ENCODE data around the gene SUGCT. TPM values are rescaled to one million over a fixed set of nuclear protein-coding genes. Genes with fewer than 3 reads are reported as not detected.
"Not testable (repeated sequence)": the region's sequence is repeated elsewhere in the genome, so short reads cannot be mapped to it uniquely, and the experiment has no call there.

Gene SUGCT
- total RNA-seq, 4 donors from 2014 or later, result 0.83 to 7.1 (median 3.2) TPM

GRCh38 chr7:40649247-40649646 lies 514.4 kb downstream of the SUGCT start:
- WGBS, 2 donors, result 82 to 95% methylated on average over 1 of the region's 1 CpG
- no peaks in the 10 kb centered on the region for H3K9me3 ChIP-seq

GRCh38 chr7:40650903-40651302 lies 516.1 kb downstream of the SUGCT start:
- H3K9me3 ChIP-seq; H3K4me3 ChIP-seq; H3K36me3 ChIP-seq; intact Hi-C loops (cut with DNase I); DNase-seq; H3K4me1 ChIP-seq; H3K27me3 ChIP-seq; H3K27ac ChIP-seq: not testable (repeated sequence)
- WGBS, 2 donors, result 64 to 92% methylated on average over 1 of the region's 1 CpG

More at GRCh38 chr7:40649247-40649646, 514.4 kb downstream of the SUGCT start:
- intact Hi-C loops (cut with DNase I), result no loop called here
- Histone ChIP-seq H3K36me3 (no peaks in the 10 kb centered on the region), H3K27me3 (no peaks in the 10 kb centered on the region), H3K4me1 (no peaks in the 10 kb centered on the region), H3K27ac (no peak overlapping the region), H3K4me3 (no peak overlapping the region)
- no peak for TF ChIP-seq CTCF (IDR thresholded peaks at IDR 0.05)
- no peak for TF ChIP-seq POLR2A (IDR thresholded peaks at IDR 0.05)
- no peak for DNase-seq

GRCh38 chr7:40654171-40654570 lies 519.4 kb downstream of the SUGCT start:
- Histone ChIP-seq H3K27ac (no peak overlapping the region), H3K36me3 (no peaks in the 10 kb centered on the region), H3K27me3 (no peaks in the 10 kb centered on the region), H3K4me1 (no peaks in the 10 kb centered on the region), H3K9me3 (no peaks in the 10 kb centered on the region), H3K4me3 (no peak overlapping the region)
- intact Hi-C loops (cut with DNase I), result no loop called here
- TF ChIP-seq POLR2A (IDR thresholded peaks at IDR 0.05), result no peak
- no peak for DNase-seq
- WGBS, 2 donors, result 55 to 93% methylated on average over 4 of the region's 4 CpGs

GRCh38 chr7:40655426-40655825 lies 520.6 kb downstream of the SUGCT start:
- Histone ChIP-seq H3K36me3 (no peaks in the 10 kb centered on the region), H3K27me3 (no peaks in the 10 kb centered on the region), H3K27ac (no peak overlapping the region), H3K4me1 (no peaks in the 10 kb centered on the region), H3K4me3 (no peak overlapping the region), H3K9me3 (no peaks in the 10 kb centered on the region)
- TF ChIP-seq POLR2A (IDR thresholded peaks at IDR 0.05), result no peak
- no peak for TF ChIP-seq CTCF (IDR thresholded peaks at IDR 0.05)
- intact Hi-C loops (cut with DNase I), result no loop called here
- WGBS, 2 donors, result 92 to 100% methylated on average over 1 of the region's 1 CpG
- DNase-seq, result no peak

GRCh38 chr7:40656349-40656748 lies 521.5 kb downstream of the SUGCT start:
- Histone ChIP-seq H3K4me3 (no peak overlapping the region), H3K36me3 (no peaks in the 10 kb centered on the region), H3K4me1 (no peaks in the 10 kb centered on the region), H3K9me3 (no peaks in the 10 kb centered on the region), H3K27me3 (no peaks in the 10 kb centered on the region), H3K27ac (no peak overlapping the region)
- intact Hi-C loops (cut with DNase I), result no loop called here
- no peak for TF ChIP-seq CTCF (IDR thresholded peaks at IDR 0.05)
- TF ChIP-seq POLR2A (IDR thresholded peaks at IDR 0.05), result no peak
- DNase-seq, result no peak
- 87 to 89% methylated on average over 1 to 2 of the region's 2 CpGs for WGBS, 2 donors

- H3K4me1 ChIP-seq, result no peaks in the 10 kb centered on the region
- 49 to 50% methylated on average over 2 of the region's 2 CpGs for WGBS, 2 donors
- intact Hi-C loops (cut with DNase I), result no loop called here
- no peaks in the 10 kb centered on the region for H3K9me3 ChIP-seq
- H3K36me3 ChIP-seq, result no peaks in the 10 kb centered on the region
- no peak for TF ChIP-seq CTCF (IDR thresholded peaks at IDR 0.05)
- no peak for TF ChIP-seq POLR2A (IDR thresholded peaks at IDR 0.05)
- no peak overlapping the region for H3K4me3 ChIP-seq
- DNase-seq, result no peak
- H3K27ac ChIP-seq, result no peak overlapping the region
- H3K27me3 ChIP-seq, result no peaks in the 10 kb centered on the region
Measured at GRCh38 chr7:40658729-40659128, 523.9 kb downstream of the SUGCT start.
